HCT116 (cell line): ENCODE results near the gene TFIP11.

Experiments
- CEBPB ChIP-seq: IDR thresholded peaks from 2 replicates; pipeline ENCODE4 v1.6.1; 2012; ENCODE audit warnings: low read depth
- CTCF ChIP-seq, 3 experiments: fragments of 200-600 bp in 1 of 3; sonication (generic) in 1 of 3; IDR thresholded peaks in 2 of 3; conservative IDR thresholded peaks in 1 of 3; 2 replicates each; pipeline ENCODE4 v1.5.1; 2012 to 2017; ENCODE audit warnings: low read depth in 2 of 3, low read length in 2 of 3, antibody characterized with exemption in 1 of 3, borderline replicate concordance in 1 of 3, control low read depth in 1 of 3, mild to moderate bottlenecking in 1 of 3, mixed read lengths in 1 of 3, mixed run types in 1 of 3, moderate library complexity in 1 of 3; ENCODE audit not compliant: insufficient read depth in 1 of 3
- EGR1 ChIP-seq: IDR thresholded peaks from 2 replicates; pipeline ENCODE4 v1.6.1; 2012; ENCODE audit warnings: low read depth
- ELF1 ChIP-seq: IDR thresholded peaks from 2 replicates; pipeline ENCODE4 v1.6.1; 2012; ENCODE audit warnings: low read depth, borderline replicate concordance
- EZH2 ChIP-seq: fragments of 200-600 bp; sonication (generic); IDR thresholded peaks from 2 replicates; pipeline ENCODE4 v1.6.1; 2017; ENCODE audit warnings: antibody characterized with exemption, mixed run types
- JUND ChIP-seq: IDR thresholded peaks from 2 replicates; pipeline ENCODE4 v1.6.1; 2012
- MAX ChIP-seq: IDR thresholded peaks from 2 replicates; pipeline ENCODE4 v1.6.1; 2012
- POLR2A ChIP-seq: IDR thresholded peaks from 2 replicates; pipeline ENCODE4 v1.7.0; 2011; ENCODE audit warnings: borderline replicate concordance; ENCODE audit not compliant: insufficient read depth, insufficient read length; ENCODE audit errors: extremely low read depth
- POLR2AphosphoS5 ChIP-seq: IDR thresholded peaks from 2 replicates; pipeline ENCODE4 v1.6.1; 2011; ENCODE audit warnings: mild to moderate bottlenecking, low read depth, low read length, moderate library complexity
- REST ChIP-seq: IDR thresholded peaks from 2 replicates; pipeline ENCODE4 v1.6.1; 2012; ENCODE audit warnings: low read depth
- ZFX ChIP-seq: fragments of 450-650 bp; IDR thresholded peaks from 2 replicates; pipeline ENCODE4 v1.6.1; 2017

GRCh38 chr22:26534171-26534855 lies 22.0 kb upstream of the TFIP11 start:
- TF ChIP-seq POLR2AphosphoS5 (no peak), JUND (no peak), ELF1 (no peak), REST (no peak), POLR2A (no peak), CTCF (IDR thresholded peaks at IDR 0.05 in 2 of 3, conservative IDR thresholded peaks at IDR 0.05 in 1 of 3; ENCODE audit: borderline replicate concordance in 1 of 3, insufficient read depth in 1 of 3, low read depth in 2 of 3, low read length in 2 of 3) (no peak), CEBPB (no peak), EGR1 (no peak), MAX (no peak), EZH2 (no peak), ZFX (no peak)
